HG03558 (cell line): ENCODE results near the gene GATB.

Experiments
- ATAC-seq: cut with Tn5 transposase; IDR thresholded peaks from one replicate; pipeline ENCODE4 v1.9.1; 2021; ENCODE audit warnings: moderate number of reproducible peaks; ENCODE audit not compliant: unreplicated experiment; ENCODE audit errors: extremely low read depth

Gene GATB

GRCh38 chr4:151626228-151626627 is 134.6 kb downstream of the GATB start:
- ATAC-seq, result no peak

GRCh38 chr4:151624626-151625565 is 135.9 kb downstream of the GATB start:
- ATAC-seq, result no peak
